HG03108 (cell line): ENCODE measurements around the gene GGT6.

Experiments used
- ATAC-seq: cut with Tn5 transposase; IDR thresholded peaks from one replicate; pipeline ENCODE4 v1.9.1; 2021; ENCODE audit warnings: moderate library complexity; ENCODE audit not compliant: unreplicated experiment

GGT6 gene

DNA sequence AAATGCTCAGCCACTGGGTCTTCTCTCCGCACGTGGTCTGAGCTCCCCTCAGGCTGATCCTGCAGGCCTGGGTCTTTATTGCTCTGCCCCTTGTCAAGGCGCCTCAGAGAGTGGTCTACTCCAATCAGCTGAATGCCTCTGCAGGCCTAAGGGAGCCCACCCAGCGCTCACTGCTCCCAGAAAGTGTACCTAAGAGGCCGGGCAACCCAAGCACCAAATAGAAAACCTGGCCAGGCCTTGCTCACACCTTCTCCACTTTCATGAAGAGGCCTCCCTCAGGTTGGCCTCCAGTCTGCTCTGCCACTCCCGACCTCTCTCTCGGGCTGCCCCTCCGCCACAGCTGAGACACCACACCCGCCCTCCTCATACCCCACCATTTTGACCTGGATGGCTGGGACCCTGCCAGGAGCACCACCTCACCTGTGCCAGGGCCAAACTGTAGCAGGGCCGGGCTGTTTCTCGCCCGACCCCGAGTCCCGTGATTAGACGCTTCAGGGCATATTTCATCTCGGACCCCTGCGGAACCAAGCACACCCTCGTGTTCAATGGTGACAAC is 5.9 kb downstream of the GGT6 start:
- ATAC-seq: no peak

DNA sequence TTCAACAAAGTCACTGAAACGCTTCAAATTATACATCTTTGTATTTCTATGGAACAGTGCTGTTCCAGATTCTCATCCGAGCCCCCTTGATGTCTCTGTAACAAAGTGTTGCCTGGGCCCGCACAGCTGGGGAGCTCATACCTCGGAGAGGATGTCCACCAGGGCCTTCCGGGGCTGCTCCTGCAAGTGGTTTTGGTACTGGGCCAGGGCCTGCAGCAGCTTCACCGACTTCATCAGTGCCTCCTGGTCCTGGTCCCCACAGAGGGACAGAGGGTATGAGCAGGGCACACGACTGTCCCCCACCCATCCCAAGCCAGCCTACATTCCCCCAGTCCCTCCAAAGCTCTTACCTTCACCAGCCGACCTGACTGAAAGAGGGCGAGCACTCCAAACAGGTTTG is 6.7 kb downstream of the GGT6 start:
- ATAC-seq: no peak

DNA sequence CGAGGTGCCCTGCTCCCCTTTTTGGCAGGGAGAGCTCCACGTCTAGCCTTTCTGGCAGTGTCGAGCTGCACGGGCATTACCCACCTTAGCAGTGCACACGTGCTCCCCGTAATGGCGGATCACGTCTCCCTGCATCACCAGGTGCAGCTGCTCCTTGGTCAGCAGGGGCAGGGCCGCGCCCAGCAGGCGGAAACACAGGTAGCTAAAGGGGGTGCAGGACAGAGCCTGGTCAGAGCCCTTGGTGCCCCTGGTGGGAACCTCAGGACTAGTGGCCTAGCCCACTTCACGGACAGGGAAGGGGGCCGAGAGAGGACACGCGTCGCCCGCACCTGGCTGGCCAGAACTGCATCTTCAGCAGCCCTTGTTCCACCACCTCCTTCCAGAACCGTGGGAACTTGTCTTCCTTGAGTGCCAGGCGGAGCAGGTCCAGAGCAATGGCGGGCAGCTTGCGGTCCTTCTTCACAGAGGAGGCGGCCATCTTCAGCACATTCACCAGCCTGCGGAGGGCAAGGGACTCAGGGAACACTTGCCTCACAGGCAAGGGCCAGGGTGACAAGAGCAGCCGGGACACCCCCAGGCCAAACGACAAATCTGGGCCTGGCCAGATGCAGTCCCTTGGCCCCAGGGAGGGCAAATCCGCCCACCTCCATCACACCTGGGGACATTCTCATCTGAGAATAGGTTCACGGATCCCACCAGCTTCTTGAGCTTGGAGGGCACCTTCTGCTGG is 8.4 kb downstream of the GGT6 start:
- no peak for ATAC-seq

DNA sequence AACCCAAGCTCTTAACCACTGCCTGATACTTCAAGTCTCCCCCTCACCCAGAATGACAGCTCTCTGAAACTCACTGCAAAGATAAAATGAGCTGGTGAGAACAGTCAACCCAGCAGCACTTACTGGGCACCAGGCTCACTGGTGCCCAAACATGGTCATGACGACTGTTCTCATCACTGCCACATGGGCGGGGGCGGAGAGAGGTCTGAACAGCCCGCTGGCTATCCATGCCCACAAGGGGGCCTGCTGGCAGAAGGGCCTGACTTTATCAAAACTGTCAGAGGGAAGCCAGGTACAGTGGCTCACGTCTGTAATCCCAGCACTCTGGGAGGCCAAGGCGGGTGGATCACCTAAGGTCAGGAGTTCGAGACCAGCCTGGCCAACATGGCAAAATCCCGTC is 9.2 kb downstream of the GGT6 start:
- ATAC-seq: no peak

DNA sequence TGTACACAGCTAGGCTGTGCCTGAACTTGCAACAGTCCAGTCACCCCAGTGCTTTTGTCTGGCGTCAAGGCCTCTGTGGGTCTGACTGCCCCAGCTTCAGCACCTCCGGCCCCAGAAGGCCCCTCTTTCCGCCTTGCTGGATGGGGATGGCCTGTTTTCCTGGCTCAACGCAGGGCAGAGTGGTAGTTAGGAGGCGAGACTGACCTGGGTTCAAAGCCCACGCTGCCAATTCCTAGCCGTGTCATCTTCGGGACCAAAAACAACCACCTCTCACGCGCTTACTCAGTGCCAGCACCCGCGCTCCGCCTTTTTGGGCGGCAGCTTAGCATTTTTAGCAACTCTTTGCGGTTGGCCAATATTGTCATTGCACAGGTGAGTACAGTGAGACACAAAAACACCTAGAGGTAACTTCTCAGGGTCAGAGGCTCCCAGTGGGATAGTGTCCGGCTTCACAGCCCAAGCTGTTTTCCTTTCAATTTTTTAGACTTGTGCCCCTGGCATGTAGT is 9.8 kb downstream of the GGT6 start:
- no peak for ATAC-seq

DNA sequence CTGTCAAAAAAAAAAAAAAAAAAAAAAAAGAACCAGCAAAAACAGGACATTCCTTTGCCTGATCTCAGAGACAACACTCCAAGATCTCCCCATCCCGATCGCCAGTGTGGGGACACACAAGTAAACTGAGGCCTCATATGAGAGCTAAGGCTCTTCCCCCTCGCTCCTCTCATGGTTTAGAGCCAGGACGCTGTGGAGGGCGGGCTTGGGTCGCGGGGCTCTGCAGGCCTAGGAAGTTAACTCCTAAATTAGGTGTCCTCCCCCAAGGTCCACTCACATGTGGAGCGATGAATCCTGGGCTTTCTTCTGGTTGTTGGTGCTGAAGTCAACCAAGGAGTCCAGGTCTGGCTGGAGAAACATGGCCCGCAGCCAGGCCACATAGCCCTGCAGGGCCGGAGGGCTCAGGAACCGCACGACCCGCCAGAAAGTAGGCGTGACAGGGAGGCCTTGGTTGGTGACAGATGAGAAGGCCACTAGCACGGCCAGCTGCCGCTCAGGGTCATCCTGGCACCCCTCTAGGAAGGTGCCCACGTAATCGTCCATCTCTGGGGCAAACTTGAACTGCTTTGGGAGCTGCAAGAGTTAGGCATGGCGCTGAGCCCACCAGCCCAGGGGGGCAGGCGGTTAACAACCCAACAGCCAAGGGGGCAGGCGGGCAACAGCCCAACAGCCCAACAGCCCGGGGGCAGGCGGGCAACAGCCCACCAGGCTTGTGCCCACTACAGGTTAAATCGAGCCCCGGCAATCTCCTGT is 10.4 kb downstream of the GGT6 start:
- no peak for ATAC-seq

DNA sequence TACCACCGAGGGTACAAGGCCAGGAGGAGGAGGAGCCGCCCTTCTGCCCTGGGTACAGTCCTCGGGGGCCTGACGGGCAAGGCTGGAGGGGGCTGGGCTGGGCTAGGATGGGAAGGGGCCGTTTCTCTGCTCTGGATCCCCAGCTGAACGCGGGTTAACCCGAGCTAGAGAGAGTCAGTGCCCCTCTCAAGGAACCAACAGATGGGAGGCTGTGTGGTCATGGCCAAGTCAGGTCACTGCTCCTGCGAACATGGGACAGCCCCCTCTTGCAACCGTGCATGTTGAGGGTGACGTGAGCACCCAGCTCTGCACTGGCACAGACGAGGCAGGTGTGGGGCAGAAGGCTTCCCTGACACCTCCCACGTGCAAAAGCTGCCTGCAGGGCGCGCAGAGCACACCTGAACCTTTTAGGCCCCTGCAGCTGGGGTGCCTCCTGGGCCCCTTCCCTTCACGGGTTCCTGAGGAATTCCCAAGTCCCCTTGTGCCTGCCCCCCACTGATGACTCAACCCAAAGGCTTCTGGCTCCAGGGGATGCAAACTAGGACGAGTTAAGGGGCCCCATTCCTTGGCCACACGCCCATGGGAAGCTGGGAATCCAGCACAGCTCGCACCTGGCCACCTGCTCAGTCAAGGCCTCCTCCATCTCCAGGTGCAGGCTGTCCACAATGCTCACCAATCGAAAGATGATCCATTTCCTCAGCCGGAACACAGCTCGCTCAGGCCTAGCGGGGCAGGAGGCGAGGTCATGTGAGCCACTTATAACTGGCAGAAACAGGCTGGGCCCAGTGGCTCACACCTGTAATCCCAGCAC is 11.5 kb downstream of the GGT6 start:
- no peak for ATAC-seq

DNA sequence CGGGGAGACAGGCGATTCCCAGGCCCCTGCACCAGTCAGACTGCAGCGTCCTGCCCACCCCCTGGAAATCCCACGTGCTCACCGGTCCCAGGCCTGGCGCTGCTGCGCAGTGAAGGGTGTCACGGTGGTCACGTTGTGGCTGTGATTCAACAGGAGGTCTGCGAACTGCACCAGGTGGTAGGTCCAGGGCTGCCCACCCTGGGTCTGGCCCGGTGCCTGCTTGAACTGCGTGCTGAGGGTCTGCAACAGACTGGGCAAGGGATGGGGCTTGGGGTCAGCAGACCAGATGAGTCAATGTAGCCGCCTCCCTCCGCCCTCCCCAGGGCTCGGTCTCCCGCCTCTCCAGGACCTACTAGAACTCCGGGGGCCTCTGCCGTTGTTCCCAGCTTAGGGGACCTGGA is 12.3 kb downstream of the GGT6 start:
- no peak for ATAC-seq

DNA sequence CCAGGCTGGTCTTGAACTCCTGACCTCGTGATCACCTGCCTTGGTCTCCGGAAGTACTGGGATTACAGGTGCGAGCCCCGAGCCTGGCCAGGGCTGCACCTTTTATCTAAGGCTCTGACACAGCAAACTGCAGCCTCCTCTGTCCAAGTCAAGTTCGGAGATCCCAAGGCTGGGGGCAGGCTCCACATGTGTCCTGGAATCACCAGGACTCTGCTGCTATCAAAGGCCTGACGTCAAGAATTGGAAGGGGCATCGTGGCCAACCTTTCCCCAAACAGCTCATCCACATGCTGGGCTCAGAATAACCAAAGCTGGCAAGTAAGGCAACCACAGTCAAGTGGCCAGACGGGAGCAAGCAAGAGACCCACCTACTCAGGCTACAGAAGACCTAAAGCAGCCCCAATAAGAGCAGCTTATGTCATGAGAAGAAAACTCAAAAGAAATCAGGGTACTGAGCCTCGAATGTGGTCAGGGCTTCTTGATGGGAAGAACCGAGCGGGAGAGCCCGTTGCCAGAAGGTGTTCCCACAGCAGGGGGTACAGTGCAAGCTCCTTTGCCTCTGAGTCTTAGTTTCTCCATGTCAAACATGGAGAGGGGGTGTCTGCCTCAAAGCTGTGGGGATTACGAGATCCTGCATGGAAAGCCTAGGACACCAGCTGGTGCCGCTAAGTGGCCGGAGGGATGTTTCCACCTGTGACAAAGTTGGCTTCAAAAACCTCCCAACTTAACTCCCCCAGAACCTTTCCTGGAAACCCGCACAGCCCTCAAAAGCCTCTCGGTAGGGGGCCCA is 13.1 kb downstream of the GGT6 start:
- no peak for ATAC-seq

DNA sequence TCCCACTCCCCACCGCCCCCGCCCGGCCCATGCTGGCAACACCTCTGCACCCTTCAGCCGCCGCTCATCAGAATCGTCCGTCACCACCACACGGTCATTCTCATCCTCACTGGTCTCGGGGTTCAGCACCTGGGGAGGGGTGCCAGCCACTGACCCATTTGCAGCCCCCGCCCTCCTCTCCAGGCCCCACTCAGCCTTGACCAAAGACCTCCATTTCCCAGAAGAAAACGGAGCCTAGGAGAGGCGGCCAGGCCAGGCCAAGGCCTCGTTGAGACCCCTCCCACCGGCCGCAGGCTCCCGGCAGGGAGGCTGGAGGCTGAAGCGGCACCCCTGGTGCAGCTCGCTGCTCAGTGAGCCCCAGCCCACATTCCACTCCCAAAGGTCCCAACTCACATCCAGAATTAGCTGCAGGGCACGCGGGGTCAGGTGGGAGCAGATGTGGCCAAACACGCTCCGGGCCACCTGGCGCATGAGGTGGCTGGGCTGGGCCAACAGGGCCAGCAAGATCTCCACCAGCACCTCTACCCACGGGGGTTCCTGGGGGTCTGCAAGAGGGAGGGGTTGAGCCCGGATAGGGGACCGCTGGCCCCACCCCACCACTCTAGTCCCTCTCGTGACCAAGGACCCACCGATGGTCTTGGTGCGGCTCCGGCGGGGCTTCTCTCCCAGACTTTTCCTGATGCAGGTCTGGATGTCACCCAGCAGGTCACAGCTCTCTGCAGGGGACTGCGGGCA is 15.0 kb downstream of the GGT6 start:
- ATAC-seq: no peak

DNA sequence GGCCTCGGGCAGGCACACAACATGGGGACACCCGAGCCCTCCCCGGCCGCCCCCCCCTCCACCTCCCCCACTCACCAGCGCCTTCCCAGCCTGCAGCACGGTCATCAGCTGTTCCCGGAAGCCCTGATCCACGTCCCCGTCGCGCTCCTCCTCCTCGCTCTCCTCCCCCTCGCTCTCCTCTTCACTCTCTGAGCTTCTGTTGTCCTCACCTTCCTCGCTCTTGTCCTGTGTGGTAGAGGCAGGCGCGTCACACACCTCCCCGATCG is 15.5 kb downstream of the GGT6 start:
- no peak for ATAC-seq

DNA sequence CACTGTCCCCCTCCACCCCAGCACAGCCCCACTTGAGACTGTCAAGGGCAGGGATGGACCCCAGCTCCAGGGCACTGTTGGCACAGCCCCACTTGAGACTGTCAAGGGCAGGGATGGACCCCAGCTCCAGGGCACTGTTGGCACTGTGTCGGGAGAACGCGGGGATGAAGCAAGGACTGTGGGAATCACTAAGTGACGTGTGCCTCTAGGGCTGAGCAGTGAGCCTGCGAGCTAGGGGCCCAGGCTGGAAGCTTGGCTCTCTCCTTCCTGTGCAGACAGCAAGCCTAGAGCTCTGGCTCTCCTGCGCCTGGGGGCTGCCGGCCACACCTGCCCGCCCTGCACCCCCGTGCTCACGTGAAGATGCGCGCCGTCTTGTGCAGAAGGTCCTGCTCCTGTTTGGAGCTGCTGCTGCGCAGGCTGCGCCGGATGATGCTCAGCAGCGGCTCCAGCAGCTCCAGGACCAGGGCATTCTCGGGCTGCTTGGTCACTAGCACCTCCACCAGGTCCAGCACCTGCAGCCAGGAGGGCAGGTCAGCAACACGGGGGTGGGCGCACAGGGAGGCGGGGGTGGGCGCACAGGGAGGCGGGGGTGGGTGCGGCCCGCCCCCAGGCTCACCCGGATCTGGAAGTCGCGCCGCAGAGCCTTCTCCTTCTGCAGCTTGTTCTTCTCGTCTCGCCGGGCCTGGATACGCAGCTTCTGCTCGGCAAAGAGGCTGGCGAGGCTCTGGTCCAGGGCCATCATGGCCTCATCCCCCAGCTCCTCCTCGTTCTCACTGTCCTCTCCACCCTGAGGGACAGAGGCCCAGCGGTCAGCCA is 16.0 kb downstream of the GGT6 start:
- no peak for ATAC-seq

DNA sequence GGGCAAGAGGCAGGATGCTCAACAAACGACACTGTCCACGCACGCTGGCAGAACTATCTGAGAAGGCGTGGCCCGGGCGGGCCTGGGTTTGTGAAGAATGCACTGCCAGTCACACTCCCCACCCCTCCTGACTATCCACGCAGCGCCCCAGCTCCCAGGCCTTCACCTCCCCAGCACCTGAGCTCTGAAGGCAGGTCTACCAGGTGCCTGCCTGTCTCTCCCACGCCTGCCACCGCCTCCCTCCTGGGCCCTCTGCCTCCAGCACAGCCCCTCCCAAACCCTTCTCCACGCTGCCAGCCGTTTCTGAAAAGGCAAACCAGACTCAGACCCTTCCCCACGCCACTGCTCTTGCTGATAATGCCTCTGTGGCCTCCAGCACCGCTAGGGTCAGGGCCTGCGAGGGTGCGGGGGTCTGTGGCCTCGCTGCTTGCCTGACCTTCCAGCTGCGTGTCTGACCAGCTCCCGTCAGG is 16.8 kb downstream of the GGT6 start:
- no peak for ATAC-seq

DNA sequence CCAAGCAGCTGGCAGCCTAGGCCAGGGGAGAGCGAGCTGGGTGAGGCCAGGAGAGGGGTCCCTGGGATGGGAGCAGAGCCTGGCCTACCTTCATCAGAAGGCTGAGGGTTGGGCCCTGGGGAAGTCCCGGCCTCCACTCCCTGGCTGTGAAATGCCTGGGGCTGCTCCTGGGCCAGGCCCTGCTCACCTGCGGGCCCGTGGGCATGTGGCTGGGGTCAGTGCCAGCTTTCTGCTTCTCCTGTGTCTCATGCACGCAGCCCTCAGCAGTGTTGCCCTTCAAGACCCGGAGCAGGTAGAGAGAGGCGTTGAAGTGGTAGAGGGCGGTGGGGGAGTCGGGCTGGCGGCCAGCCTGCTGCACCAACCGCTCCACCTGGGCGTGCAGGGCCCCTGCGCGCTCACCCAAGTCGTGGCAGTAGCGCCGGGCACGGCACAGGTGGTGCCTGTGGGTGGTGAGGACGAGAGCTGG is 17.6 kb downstream of the GGT6 start:
- no peak for ATAC-seq

DNA sequence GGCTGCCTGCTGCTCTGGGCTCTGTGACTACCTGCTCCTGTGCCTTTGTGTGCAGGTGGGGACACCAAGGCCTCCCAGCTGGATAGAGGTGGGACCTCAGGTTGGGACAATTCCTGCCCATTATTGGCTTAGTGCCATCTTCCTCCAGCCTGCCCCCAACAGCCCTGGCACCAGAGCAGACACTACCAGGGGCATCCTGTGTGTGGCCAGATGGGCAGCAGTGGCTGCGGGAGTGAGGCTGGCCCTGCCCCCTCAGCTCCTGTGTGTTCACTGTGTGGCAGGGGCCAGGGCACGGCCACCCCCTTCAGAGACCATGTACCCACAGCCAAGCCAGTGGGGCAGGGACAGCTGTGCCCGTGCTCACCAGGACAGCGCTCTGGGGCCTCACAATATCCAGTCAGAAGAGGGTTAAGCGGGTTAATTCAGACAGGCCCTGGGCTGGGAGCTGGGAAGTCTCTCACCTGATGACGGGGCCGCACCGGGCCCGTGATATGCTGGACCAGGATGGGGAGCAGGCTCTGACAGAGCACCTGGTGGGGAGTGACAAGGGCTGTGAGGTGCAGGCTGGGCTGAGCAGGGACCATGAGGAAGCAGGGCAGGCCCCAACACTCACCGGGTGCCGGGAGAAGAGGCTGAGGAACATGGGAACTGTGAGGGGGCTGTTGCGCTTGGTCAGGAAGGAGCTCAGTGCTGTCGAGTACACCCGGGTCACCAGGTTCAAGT is 18.2 kb downstream of the GGT6 start:
- ATAC-seq: no peak

DNA sequence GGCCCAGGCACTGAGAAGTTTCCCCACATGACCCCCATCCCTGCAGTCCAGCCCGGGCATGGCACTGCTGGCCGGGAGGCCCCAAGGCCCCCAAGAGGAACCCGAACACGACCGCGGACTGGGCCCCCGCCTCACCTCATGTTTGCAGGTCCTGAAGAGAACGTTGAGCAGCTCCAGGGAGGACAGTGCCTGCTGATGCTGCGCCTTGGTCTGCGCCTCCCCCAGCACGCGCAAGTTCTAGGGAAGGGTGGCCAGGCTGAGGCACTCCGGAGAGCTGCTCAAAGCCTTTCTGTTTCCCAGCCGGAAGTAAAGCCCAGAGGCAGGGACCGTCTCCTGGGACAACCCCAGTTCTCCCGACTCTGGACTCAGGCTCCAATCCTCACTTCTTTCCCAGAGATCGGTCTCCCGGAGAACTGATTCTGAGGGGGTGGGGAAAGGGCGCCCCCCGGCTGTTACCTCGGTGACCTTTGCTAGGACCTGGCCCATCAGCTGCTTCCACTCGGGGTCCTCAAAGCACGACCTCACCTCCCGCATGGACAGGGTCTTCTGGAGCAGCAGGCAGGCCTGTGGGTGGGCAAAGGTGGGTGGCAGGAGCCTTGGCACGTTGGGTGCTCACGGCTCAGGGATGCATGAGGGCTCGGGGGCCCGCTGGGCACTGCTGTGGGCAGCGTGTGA is 18.9 kb downstream of the GGT6 start:
- ATAC-seq: no peak

DNA sequence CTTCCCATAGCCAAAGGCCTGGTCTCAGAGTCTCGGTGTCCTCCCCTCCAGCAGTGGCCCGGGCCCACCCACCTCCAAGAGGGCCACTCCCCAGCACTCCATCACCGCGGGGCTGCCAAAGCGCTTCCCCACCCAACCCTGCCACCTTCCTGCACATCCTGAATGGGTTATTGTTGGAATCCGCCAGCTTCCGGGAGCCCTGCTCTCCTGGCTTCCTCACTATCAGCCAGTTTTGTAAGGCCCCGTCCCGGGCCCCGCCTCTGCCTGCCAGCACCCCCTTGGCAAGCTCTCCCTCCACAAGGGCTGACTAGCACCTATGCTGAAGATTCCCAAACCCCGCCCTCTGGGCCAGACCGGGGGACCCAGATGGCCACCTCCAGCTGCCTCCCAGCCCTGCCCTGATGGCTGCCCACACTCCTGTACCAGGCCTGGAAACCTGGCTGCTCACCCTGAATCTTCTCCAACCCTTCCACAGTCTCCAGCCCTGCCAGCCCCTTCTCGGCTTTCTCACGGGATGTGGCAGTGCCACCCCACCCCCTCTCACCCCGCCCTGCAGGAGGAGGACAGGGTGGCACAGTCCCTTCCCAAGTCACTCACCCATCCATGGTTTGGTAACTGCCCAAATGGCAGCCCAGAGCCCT is 19.6 kb downstream of the GGT6 start:
- ATAC-seq: no peak
